Caco-2 (cell line): ENCODE data around the gene IMPG2. TPM values are rescaled to one million over a fixed set of nuclear protein-coding genes. Genes with fewer than 3 reads are reported as not detected.

Experiments used
- BruUV-seq: library from RNA; stranded (reverse); fragments of 400-500 nt; replicated peaks from 2 replicates; lab custom pipeline; 2021; lab: Mats Ljungman, UMichigan
- CTCF ChIA-PET: fragments of 300-600 bp; sonication (Branson Sonifier 250); formaldehyde crosslinking; loops from one replicate; lab custom pipeline; 2022; ENCODE audit warnings: antibody characterized with exemption; lab: Charles Lee
- POLR2A ChIA-PET: fragments of 300-600 bp; sonication (Branson Sonifier 250); formaldehyde crosslinking; loops from one replicate; lab custom pipeline; 2022; ENCODE audit warnings: antibody characterized with exemption; lab: Charles Lee
- DNase-seq, 2 experiments: peaks; one replicate each; pipeline versions ENCODE4 v3.0.0 to v3.0.0-alpha.2; 2020 to 2022
- H3K27me3 ChIP-seq: replicated peaks from 2 replicates; pipeline ENCODE4 v1.6.0; 2011; ENCODE audit warnings: low read length; ENCODE audit not compliant: control insufficient read depth, insufficient read depth
- H3K36me3 ChIP-seq: 2 replicates; pipeline ENCODE4 v1.5.1; 2011; ENCODE audit warnings: low read length; ENCODE audit not compliant: control insufficient read depth, insufficient read depth
- H3K4me1 ChIP-seq: fragments of 250-450 bp; sonication (Bioruptor Pico); 2 replicates; pipeline ENCODE4 v1.5.1; 2020; ENCODE audit warnings: mild to moderate bottlenecking
- H3K4me3 ChIP-seq: 2 replicates; pipeline ENCODE4 v1.5.1; 2011; ENCODE audit warnings: low read depth, mild to moderate bottlenecking, control low read depth, low read length
- H3K9me3 ChIP-seq: fragments of 250-450 bp; sonication (Bioruptor Pico); 2 replicates; pipeline ENCODE4 v1.5.1; 2020; ENCODE audit warnings: mild to moderate bottlenecking, moderate library complexity
- H3K27ac Mint-ChIP-seq: one replicate; pipeline ENCODE4 v1.8.0; 2022; ENCODE audit warnings: mixed read lengths; ENCODE audit not compliant: unreplicated experiment
- H3K27me3 Mint-ChIP-seq: one replicate; pipeline ENCODE4 v1.8.0; 2022; ENCODE audit warnings: mixed read lengths; ENCODE audit not compliant: insufficient read depth, unreplicated experiment
- H3K36me3 Mint-ChIP-seq: one replicate; pipeline ENCODE4 v1.8.0; 2022; ENCODE audit warnings: mild to moderate bottlenecking, mixed read lengths; ENCODE audit not compliant: insufficient read depth, unreplicated experiment
- H3K4me1 Mint-ChIP-seq: one replicate; pipeline ENCODE4 v1.8.0; 2022; ENCODE audit warnings: low read depth, mixed read lengths; ENCODE audit not compliant: unreplicated experiment
- H3K4me3 Mint-ChIP-seq: one replicate; pipeline ENCODE4 v1.8.0; 2022; ENCODE audit warnings: mild to moderate bottlenecking, moderate library complexity, mixed read lengths; ENCODE audit not compliant: unreplicated experiment
- H3K9me3 Mint-ChIP-seq: one replicate; pipeline ENCODE4 v1.8.0; 2022; ENCODE audit warnings: mixed read lengths; ENCODE audit not compliant: unreplicated experiment
- intact Hi-C: fragments of 100-400 bp; cut with micrococcal nuclease; formaldehyde crosslinking; loops from one replicate; pipeline ENCODE4 v1.10.0; 2022; ENCODE audit not compliant: unreplicated experiment
- total RNA-seq: library from RNA; stranded (reverse); gene quantifications from 2 replicates; pipeline ENCODE4 v1.2.3, GENCODE V29; 2022
- TF ChIP-seq, protein P1 (sequence below), 2 experiments: fragments of 200-600 bp in 1 of 2; IDR thresholded peaks; 1 replicate in 1 of 2; 2 replicates in 1 of 2; pipeline versions ENCODE4 v1.5.1 to v1.8.0; 2011 to 2022; ENCODE audit warnings: antibody characterized with exemption in 1 of 2, control low read depth in 1 of 2, inconsistent platforms in 1 of 2, low read depth in 1 of 2, low read length in 1 of 2, mild to moderate bottlenecking in 1 of 2, moderate library complexity in 1 of 2; ENCODE audit not compliant: insufficient read depth in 1 of 2, severe bottlenecking in 1 of 2, unreplicated experiment in 1 of 2

IMPG2 gene
- total RNA-seq, 1 experiment from 2014 or later, result not detected

GRCh38 chr3:101292027-101292426, 28.3 kb downstream of the IMPG2 start:
- CTCF ChIA-PET, result no interaction called here
- BruUV-seq, result no TSS peak
- H3K27me3 Mint-ChIP-seq, result peaks cover 5% of the 10 kb centered on the region

DNA sequence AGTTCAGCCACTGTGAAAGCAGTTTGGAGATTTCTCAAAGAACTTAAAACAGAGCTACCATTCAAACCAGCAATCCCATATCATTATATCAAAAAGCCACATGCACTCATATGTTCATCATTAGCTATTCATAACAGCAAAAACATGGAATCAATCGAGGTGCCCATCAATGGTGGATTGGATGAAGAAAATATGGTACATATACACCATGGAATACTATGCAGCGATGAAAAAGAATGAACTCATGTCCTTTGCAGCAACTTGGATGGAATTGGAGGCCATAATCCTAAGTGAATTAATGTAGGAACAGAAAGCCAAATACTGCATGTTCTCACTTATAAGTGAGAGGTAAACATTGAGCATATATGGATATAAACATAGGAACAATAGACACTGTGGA, 32.1 kb downstream of the IMPG2 start:
- BruUV-seq, result no TSS peak

More at GRCh38 chr3:101292027-101292426, 28.3 kb downstream of the IMPG2 start:
- DNase-seq, result no peak
- intact Hi-C loops, result no loop called here
- H3K4me3 ChIP-seq, result no peak overlapping the region
- no peaks in the 10 kb centered on the region; the same call in 1 of the 2 replicates for H3K4me1 ChIP-seq
- H3K27me3 ChIP-seq, result no peaks in the 10 kb centered on the region
- no peak overlapping the region for H3K4me3 Mint-ChIP-seq
- H3K27ac Mint-ChIP-seq, result no peak overlapping the region
- H3K36me3 Mint-ChIP-seq, result no peaks in the 10 kb centered on the region
- no peaks in the 10 kb centered on the region for H3K9me3 ChIP-seq
- POLR2A ChIA-PET, result no interaction called here
- H3K4me1 Mint-ChIP-seq, result no peaks in the 10 kb centered on the region
- H3K36me3 ChIP-seq, result no peaks in the 10 kb centered on the region
- no peaks in the 10 kb centered on the region for H3K9me3 Mint-ChIP-seq
- TF ChIP-seq, protein P1, sequence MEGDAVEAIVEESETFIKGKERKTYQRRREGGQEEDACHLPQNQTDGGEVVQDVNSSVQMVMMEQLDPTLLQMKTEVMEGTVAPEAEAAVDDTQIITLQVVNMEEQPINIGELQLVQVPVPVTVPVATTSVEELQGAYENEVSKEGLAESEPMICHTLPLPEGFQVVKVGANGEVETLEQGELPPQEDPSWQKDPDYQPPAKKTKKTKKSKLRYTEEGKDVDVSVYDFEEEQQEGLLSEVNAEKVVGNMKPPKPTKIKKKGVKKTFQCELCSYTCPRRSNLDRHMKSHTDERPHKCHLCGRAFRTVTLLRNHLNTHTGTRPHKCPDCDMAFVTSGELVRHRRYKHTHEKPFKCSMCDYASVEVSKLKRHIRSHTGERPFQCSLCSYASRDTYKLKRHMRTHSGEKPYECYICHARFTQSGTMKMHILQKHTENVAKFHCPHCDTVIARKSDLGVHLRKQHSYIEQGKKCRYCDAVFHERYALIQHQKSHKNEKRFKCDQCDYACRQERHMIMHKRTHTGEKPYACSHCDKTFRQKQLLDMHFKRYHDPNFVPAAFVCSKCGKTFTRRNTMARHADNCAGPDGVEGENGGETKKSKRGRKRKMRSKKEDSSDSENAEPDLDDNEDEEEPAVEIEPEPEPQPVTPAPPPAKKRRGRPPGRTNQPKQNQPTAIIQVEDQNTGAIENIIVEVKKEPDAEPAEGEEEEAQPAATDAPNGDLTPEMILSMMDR (IDR thresholded peaks at IDR 0.05; ENCODE audit: insufficient read depth in 1 of 2, low read depth in 1 of 2, low read length in 1 of 2, severe bottlenecking in 1 of 2, unreplicated experiment in 1 of 2), result no peak

DNA sequence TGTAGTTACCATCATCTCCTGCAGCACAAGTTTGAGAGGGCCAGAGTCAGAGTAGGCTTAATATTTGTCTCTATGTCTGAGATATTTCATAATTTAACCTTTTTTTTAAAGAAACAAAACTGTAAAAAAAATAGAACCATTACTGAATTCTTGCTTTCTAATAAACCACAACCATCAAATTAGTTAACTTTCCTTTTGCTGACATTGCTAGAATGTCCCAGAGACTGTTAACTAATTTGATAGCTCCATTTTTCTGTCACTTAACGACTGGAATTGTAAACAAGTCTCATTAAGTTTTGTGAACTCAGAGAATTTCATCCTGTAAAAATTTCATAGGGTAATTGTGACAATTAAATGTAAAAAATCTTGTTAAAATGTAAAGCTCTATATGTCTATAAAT, 35.6 kb downstream of the IMPG2 start:
- CTCF ChIA-PET, result no interaction called here
- H3K4me3 ChIP-seq, result no peak overlapping the region
- DNase-seq, result no peak
- Mint-ChIP-seq H3K36me3 (no peaks in the 10 kb centered on the region), H3K27me3 (peaks cover 2% of the 10 kb centered on the region), H3K4me3 (no peak overlapping the region), H3K27ac (no peak overlapping the region), H3K9me3 (no peaks in the 10 kb centered on the region), H3K4me1 (no peaks in the 10 kb centered on the region)
- H3K9me3 ChIP-seq, result no peaks in the 10 kb centered on the region
- no peaks in the 10 kb centered on the region; the same call in 1 of the 2 replicates for H3K4me1 ChIP-seq
- TF ChIP-seq, protein P1 (IDR thresholded peaks at IDR 0.05; ENCODE audit: insufficient read depth in 1 of 2, low read depth in 1 of 2, low read length in 1 of 2, severe bottlenecking in 1 of 2, unreplicated experiment in 1 of 2), result no peak
- intact Hi-C loops, result no loop called here
- BruUV-seq, result no TSS peak
- no peaks in the 10 kb centered on the region for H3K36me3 ChIP-seq
- POLR2A ChIA-PET, result no interaction called here
- H3K27me3 ChIP-seq, result no peaks in the 10 kb centered on the region

More for the DNA sequence above, 32.1 kb downstream of the IMPG2 start:
- Mint-ChIP-seq H3K36me3 (no peaks in the 10 kb centered on the region), H3K27ac (no peak overlapping the region), H3K9me3 (no peaks in the 10 kb centered on the region), H3K4me1 (no peaks in the 10 kb centered on the region), H3K27me3 (peaks cover 5% of the 10 kb centered on the region), H3K4me3 (no peak overlapping the region)
- intact Hi-C loops, result no loop called here
- Histone ChIP-seq H3K4me1 (no peaks in the 10 kb centered on the region; the same call in 1 of the 2 replicates), H3K4me3 (no peak overlapping the region), H3K9me3 (no peaks in the 10 kb centered on the region), H3K36me3 (no peaks in the 10 kb centered on the region), H3K27me3 (no peaks in the 10 kb centered on the region)
- TF ChIP-seq, protein P1 (IDR thresholded peaks at IDR 0.05; ENCODE audit: insufficient read depth in 1 of 2, low read depth in 1 of 2, low read length in 1 of 2, severe bottlenecking in 1 of 2, unreplicated experiment in 1 of 2), result no peak
- CTCF ChIA-PET, result no interaction called here
- no peak for DNase-seq
- POLR2A ChIA-PET, result no interaction called here
